CD1c-positive myeloid dendritic cell (primary cell): ENCODE data around the gene MROH8.
A peak's percentile ranks its signal among the peaks of the same experiment; 100 is the strongest.
"Not testable (repeated sequence)": the region's sequence is repeated elsewhere in the genome, so short reads cannot be mapped to it uniquely, and the experiment has no call there.

Source experiments
- DNase-seq: peaks from one replicate; pipeline ENCODE4 v3.0.0-alpha.2; 2016; ENCODE audit errors: extremely low spot score

The MROH8 gene

GRCh38 chr20:37090407-37090806 is 88.9 kb downstream of the MROH8 start:
- no peak for DNase-seq

GRCh38 chr20:37081717-37082289 is 97.5 kb downstream of the MROH8 start:
- DNase-seq: peak; percentile 10

- DNase-seq: no peak
These were observed 102.3 kb downstream of the MROH8 start for GRCh38 chr20:37077009-37077408.

GRCh38 chr20:37075932-37076685 is 103.2 kb downstream of the MROH8 start:
- no peak for DNase-seq

- no peak for DNase-seq
These were observed 106.8 kb downstream of the MROH8 start for GRCh38 chr20:37072293-37073196.

- DNase-seq: no peak
These were observed 107.9 kb downstream of the MROH8 start for GRCh38 chr20:37071481-37071911.

- not testable (repeated sequence) for DNase-seq
These were observed 109.8 kb downstream of the MROH8 start for GRCh38 chr20:37069563-37069962.

- no peak for DNase-seq
These were observed 113.2 kb downstream of the MROH8 start for GRCh38 chr20:37066168-37066567.

GRCh38 chr20:37055276-37055675 is 124.1 kb downstream of the MROH8 start:
- DNase-seq: no peak

GRCh38 chr20:37053230-37053950 is 126.0 kb downstream of the MROH8 start:
- no peak for DNase-seq
